Activated CD8-positive, alpha-beta T cell treated with anti-CD3 and anti-CD28 coated beads for 36 hours (primary cell): Measurements from ENCODE around the gene WNT11. TPM values are rescaled to one million over a fixed set of nuclear protein-coding genes. Genes with fewer than 3 reads are reported as not detected.

Source experiments
- ATAC-seq: fragments of 200-7000 bp; cut with Tn5 transposase; one replicate; pipeline ENCODE4 v1.10.0; 2021; ENCODE audit warnings: mild to moderate bottlenecking, moderate library complexity
- CTCF ChIA-PET: fragments of 350-600 bp; sonication (Branson Sonifier 250); formaldehyde crosslinking; loops from one replicate; lab custom pipeline; 2021; ENCODE audit warnings: antibody characterized with exemption; lab: Charles Lee
- POLR2A ChIA-PET: fragments of 350-600 bp; sonication (Branson Sonifier 250); formaldehyde crosslinking; loops from one replicate; lab custom pipeline; 2021; ENCODE audit warnings: antibody characterized with exemption; lab: Charles Lee
- DNase-seq: peaks from one replicate; pipeline ENCODE4 v3.0.0-alpha.2; 2020
- H3K27ac Mint-ChIP-seq: one replicate; pipeline ENCODE4 v1.8.0; 2021; ENCODE audit warnings: mild to moderate bottlenecking, mixed read lengths
- H3K27me3 Mint-ChIP-seq: one replicate; pipeline ENCODE4 v1.8.0; 2021; ENCODE audit warnings: mixed read lengths
- H3K36me3 Mint-ChIP-seq: one replicate; pipeline ENCODE4 v1.8.0; 2021; ENCODE audit warnings: low read depth, mixed read lengths
- H3K4me1 Mint-ChIP-seq: one replicate; pipeline ENCODE4 v1.8.0; 2021; ENCODE audit warnings: low read depth, mixed read lengths
- H3K4me3 Mint-ChIP-seq: one replicate; pipeline ENCODE4 v1.8.0; 2021; ENCODE audit warnings: mild to moderate bottlenecking, moderate library complexity, mixed read lengths
- H3K9me3 Mint-ChIP-seq: one replicate; pipeline ENCODE4 v1.8.0; 2021; ENCODE audit warnings: mixed read lengths
- CTCF ChIP-seq: fragments of 200-600 bp; IDR thresholded peaks from one replicate; pipeline ENCODE4 v1.8.0; 2022; ENCODE audit warnings: antibody characterized with exemption, mild to moderate bottlenecking
- intact Hi-C: fragments of 100-400 bp; cut with micrococcal nuclease; formaldehyde crosslinking; loops from one replicate; pipeline ENCODE4 v1.10.0; 2022
- total RNA-seq, 2 experiments: library from RNA; stranded (reverse); gene quantifications; one replicate each; pipeline ENCODE4 v1.2.3, GENCODE V29; 2021

Gene WNT11
- total RNA-seq, 2 experiments from 2014 or later = 0.32 to 0.43 TPM

- Mint-ChIP-seq H3K4me3 (peak overlapping the region; percentile 55), H3K9me3 (no peaks in the 10 kb centered on the region), H3K4me1 (peaks cover 11% of the 10 kb centered on the region), H3K36me3 (no peaks in the 10 kb centered on the region), H3K27ac (no peak overlapping the region), H3K27me3 (peaks cover 40% of the 10 kb centered on the region)
- TF ChIP-seq CTCF = no peak
- ChIA-PET CTCF (interaction anchor here (1.4 to 6.5 kb wide), 17 partner anchors 10 to 656 kb away, joined by 3 to 214 read pairs (median 31); no protein-coding TSS in a partner anchor), POLR2A (interaction anchor here (1.7 to 5.9 kb wide), 2 partner anchors 15 to 25 kb away, joined by 4 to 39 read pairs; no protein-coding TSS in a partner anchor)
- DNase-seq (peak; percentile 43), ATAC-seq (no peak)
- intact Hi-C loops = no loop called here
These were observed 4.0 kb upstream of the WNT11 start for GRCh38 chr11:76209973-76210930.

GRCh38 chr11:76209375-76209972 is 3.2 kb upstream of the WNT11 start:
- Mint-ChIP-seq H3K36me3 (no peaks in the 10 kb centered on the region), H3K9me3 (no peaks in the 10 kb centered on the region), H3K4me1 (peaks cover 11% of the 10 kb centered on the region), H3K4me3 (peak overlapping the region; percentile 69), H3K27ac (no peak overlapping the region), H3K27me3 (peaks cover 47% of the 10 kb centered on the region)
- DNase-seq = peak; percentile 55
- intact Hi-C loops = no loop called here
- ATAC-seq = peak; percentile 14
- ChIA-PET CTCF (interaction anchor here (0.8 to 6.5 kb wide), 28 partner anchors 10 to 657 kb away, joined by 3 to 214 read pairs (median 13); partner anchors contain the start of genes EMSY and GVQW3), POLR2A (interaction anchor here (1.7 to 5.9 kb wide), 3 partner anchors 16 to 26 kb away, joined by 4 to 39 read pairs (median 6); no protein-coding TSS in a partner anchor)
- TF ChIP-seq CTCF = no peak

- DNase-seq = peak; percentile 82
- ChIA-PET CTCF (interaction anchor here (0.5 to 6.5 kb wide), 57 partner anchors 11 to 657 kb away, joined by 3 to 214 read pairs (median 7); partner anchors contain the start of genes EMSY and GVQW3), POLR2A (interaction anchor here (0.7 to 5.9 kb wide), 4 partner anchors 23 to 321 kb away, joined by 3 to 39 read pairs (median 4); no protein-coding TSS in a partner anchor)
- Mint-ChIP-seq H3K4me3 (peak overlapping the region; percentile 69), H3K27ac (no peak overlapping the region), H3K4me1 (peaks cover 11% of the 10 kb centered on the region), H3K9me3 (no peaks in the 10 kb centered on the region), H3K36me3 (no peaks in the 10 kb centered on the region), H3K27me3 (peaks cover 55% of the 10 kb centered on the region)
- TF ChIP-seq CTCF = peak; percentile 94
- intact Hi-C loops = no loop called here
- ATAC-seq = peak; percentile 71
These were observed 2.4 kb upstream of the WNT11 start for GRCh38 chr11:76208438-76209374.

GRCh38 chr11:76207642-76208401 is 1.5 kb upstream of the WNT11 start:
- Mint-ChIP-seq H3K9me3 (no peaks in the 10 kb centered on the region), H3K4me3 (peak overlapping the region; percentile 69), H3K36me3 (no peaks in the 10 kb centered on the region), H3K4me1 (peaks cover 11% of the 10 kb centered on the region), H3K27ac (no peak overlapping the region), H3K27me3 (peaks cover 55% of the 10 kb centered on the region)
- ChIA-PET POLR2A (interaction anchor here (0.7 to 5.9 kb wide), 6 partner anchors 24 to 320 kb away, joined by 3 to 39 read pairs (median 4); no protein-coding TSS in a partner anchor), CTCF (interaction anchor here (0.6 to 6.5 kb wide), 67 partner anchors 12 to 514 kb away, joined by 3 to 214 read pairs (median 5); partner anchors contain the start of gene GVQW3)
- intact Hi-C loops = loop anchor here (2.0 kb wide), 1 partner anchor 111 kb away; no protein-coding TSS in a partner anchor
- peak; percentile 79 for ATAC-seq
- DNase-seq = peak; percentile 80
- peak; percentile 97 for TF ChIP-seq CTCF
